ENCODE results near the gene ACAN. TPM values are rescaled to one million over a fixed set of nuclear protein-coding genes. Genes with fewer than 3 reads are reported as not detected.

ACAN gene
- total and polyA plus RNA-seq, 7 donors: 0.06 to 0.69 (median 0.12) TPM

- intact Hi-C loops (cut with DNase I): loop anchor here in 1 of 2 donors (10.0 kb wide), 1 partner anchor 237 kb away; no protein-coding TSS in a partner anchor
- Histone ChIP-seq H3K27ac (no peak overlapping the region), H3K4me1 (no peaks in the 10 kb centered on the region), H3K9me3 (no peaks in the 10 kb centered on the region), H3K27me3 (ENCODE audit: insufficient read depth in 3 of 3, low read length in 2 of 3) (peaks cover 0 to 2% (median 0%) of the 10 kb centered on the region in 3 donors), H3K36me3 (ENCODE audit: insufficient read depth in 1 of 2, low read depth in 1 of 2) (no peaks in the 10 kb centered on the region), H3K4me3 (no peak overlapping the region)
- DNase-seq (no peak), ATAC-seq (no peak)
- 64 to 67% (median 66%) methylated on average over 7 of the region's 7 CpGs for WGBS, 3 donors
- TF ChIP-seq, protein P1, sequence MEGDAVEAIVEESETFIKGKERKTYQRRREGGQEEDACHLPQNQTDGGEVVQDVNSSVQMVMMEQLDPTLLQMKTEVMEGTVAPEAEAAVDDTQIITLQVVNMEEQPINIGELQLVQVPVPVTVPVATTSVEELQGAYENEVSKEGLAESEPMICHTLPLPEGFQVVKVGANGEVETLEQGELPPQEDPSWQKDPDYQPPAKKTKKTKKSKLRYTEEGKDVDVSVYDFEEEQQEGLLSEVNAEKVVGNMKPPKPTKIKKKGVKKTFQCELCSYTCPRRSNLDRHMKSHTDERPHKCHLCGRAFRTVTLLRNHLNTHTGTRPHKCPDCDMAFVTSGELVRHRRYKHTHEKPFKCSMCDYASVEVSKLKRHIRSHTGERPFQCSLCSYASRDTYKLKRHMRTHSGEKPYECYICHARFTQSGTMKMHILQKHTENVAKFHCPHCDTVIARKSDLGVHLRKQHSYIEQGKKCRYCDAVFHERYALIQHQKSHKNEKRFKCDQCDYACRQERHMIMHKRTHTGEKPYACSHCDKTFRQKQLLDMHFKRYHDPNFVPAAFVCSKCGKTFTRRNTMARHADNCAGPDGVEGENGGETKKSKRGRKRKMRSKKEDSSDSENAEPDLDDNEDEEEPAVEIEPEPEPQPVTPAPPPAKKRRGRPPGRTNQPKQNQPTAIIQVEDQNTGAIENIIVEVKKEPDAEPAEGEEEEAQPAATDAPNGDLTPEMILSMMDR (IDR thresholded peaks at IDR 0.05): no peak
Observed at GRCh38 chr15:88891540-88892254, 88.5 kb downstream of the ACAN start.

DNA sequence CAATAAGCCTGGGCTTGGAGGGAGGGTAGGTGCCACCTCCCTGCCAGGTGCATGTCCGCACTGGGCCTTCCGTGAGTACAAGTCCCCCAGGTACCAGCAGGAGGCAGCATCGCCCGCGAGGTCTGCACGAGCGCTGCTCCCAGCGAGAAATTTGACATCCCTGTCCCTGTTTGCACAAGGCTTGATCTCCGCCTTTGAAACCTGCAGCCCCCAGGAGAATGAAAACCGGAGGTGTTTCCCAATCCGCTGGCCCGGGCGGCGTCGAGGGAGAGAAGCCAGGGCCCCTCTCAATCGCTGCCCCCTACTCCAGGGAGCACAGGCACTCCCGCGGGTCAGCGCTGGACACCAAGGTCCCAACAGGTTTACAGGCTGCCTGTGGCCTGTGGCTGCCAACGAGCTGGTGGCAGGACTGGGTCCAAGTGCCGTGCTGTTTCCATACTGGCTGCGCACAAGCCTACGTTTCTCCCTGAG, 91.1 kb downstream of the ACAN start:
- H3K9me3 ChIP-seq: no peaks in the 10 kb centered on the region
- ATAC-seq (peak; percentile 28 to 50 (median 42)), DNase-seq (peak; percentile 64 to 83)
- intact Hi-C loops (cut with DNase I): loop anchor here in 1 of 2 donors (10.0 kb wide), 1 partner anchor 240 kb away; no protein-coding TSS in a partner anchor
- H3K4me3 ChIP-seq: peak overlapping the region; percentile 56
- TF ChIP-seq, protein P1 (IDR thresholded peaks at IDR 0.05): peak; percentile 65
- no peak overlapping the region for H3K27ac ChIP-seq
- peaks cover 0 to 2% (median 0%) of the 10 kb centered on the region in 3 donors for H3K27me3 ChIP-seq (ENCODE audit: insufficient read depth in 3 of 3, low read length in 2 of 3)
- WGBS, 3 donors: 3 to 5% (median 5%) methylated on average over 23 of the region's 23 CpGs
- peaks cover 0 to 8% of the 10 kb centered on the region in 2 donors for H3K36me3 ChIP-seq (ENCODE audit: insufficient read depth in 1 of 2, low read depth in 1 of 2)
- peaks cover 16% of the 10 kb centered on the region for H3K4me1 ChIP-seq

DNA sequence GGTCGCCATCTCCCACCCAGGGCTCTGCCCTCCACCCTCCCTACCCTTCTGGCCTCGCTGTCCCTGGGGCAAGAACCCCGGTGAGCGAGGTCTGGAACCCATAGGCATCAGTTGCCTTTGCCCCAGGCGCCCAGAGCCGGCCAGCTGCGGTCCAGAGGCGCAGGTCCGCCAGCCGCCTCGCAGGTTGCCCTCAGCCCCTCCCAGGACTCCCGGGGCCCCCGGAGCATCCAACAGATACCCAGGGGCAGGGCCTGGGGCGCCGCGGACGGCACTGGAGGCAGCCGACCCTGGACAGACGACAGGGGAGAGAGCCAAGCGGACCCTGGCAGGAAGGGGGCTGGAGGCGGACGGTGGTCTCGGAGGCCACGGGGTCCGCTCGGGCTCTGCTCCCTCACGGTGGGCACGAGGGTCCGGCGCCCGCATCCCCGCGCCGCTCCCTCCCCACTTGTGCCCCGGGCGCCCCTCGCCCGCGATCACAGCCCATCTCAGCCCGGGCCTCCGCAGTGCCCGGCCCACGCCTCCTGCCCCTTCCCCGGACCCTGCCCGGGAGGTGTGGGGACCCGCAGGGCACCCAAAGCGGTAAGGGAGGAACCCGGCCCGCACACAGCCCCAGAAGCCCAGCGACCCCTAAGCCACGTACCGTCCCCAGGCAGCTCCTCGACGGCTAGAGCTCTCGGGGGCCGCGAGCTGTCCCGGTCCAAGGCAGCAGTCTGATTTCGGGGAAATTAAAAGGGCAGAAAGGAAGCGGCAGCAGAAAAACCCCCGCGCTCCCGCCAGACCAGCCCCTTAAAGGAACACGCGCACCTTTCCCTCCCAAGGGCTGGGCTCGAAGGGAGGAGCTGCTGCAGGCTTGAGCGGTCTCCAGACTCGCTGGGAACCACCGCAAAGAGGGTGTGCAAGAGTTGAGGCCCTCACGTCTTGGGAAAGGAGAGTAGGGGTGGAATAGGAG, 91.9 kb downstream of the ACAN start, which contains the start of gene HAPLN3:
HAPLN3 (minus strand) TSS at position 726 of the 949 bp plus-strand sequence. CDS start 8,246 bp downstream, outside the sequence.
- intact Hi-C loops (cut with DNase I): loop anchor here in 1 of 2 donors (5.0 to 10.0 kb wide), 2 partner anchors 240 to 273 kb away; partner anchors contain the start of gene AEN
- ATAC-seq (peak; percentile 18 to 35 (median 24)), DNase-seq (peak in 1 of 2 donors; percentile 51)
- no peaks in the 10 kb centered on the region for H3K9me3 ChIP-seq
- 3 to 6% (median 5%) methylated on average over 46 to 70 of the region's 70 CpGs for WGBS, 3 donors
- peaks cover 16% of the 10 kb centered on the region for H3K4me1 ChIP-seq
- H3K27me3 ChIP-seq (ENCODE audit: insufficient read depth in 3 of 3, low read length in 2 of 3): peaks cover 0 to 2% (median 0%) of the 10 kb centered on the region in 3 donors
- peaks cover 0 to 14% of the 10 kb centered on the region in 2 donors for H3K36me3 ChIP-seq (ENCODE audit: insufficient read depth in 1 of 2, low read depth in 1 of 2)
- no peak within 1 kb of the TSS for H3K27ac ChIP-seq
- TF ChIP-seq, protein P1 (IDR thresholded peaks at IDR 0.05): no peak
- H3K4me3 ChIP-seq: peak within 1 kb of the TSS; percentile 56

- ATAC-seq (peak in 1 of 4 donors; percentile 3), DNase-seq (no peak)
- WGBS, 3 donors: 62 to 70% (median 67%) methylated on average over 8 of the region's 8 CpGs
- Histone ChIP-seq H3K36me3 (ENCODE audit: insufficient read depth in 1 of 2, low read depth in 1 of 2) (peaks cover 0 to 25% of the 10 kb centered on the region in 2 donors), H3K4me1 (peaks cover 20% of the 10 kb centered on the region), H3K27ac (peak overlapping the region; percentile 74), H3K27me3 (ENCODE audit: insufficient read depth in 3 of 3, low read length in 2 of 3) (peaks cover 0 to 2% (median 0%) of the 10 kb centered on the region in 3 donors), H3K4me3 (no peak overlapping the region), H3K9me3 (no peaks in the 10 kb centered on the region)
- intact Hi-C loops (cut with DNase I): loop anchor here in 1 of 2 donors (5.0 to 10.0 kb wide), 2 partner anchors 242 to 274 kb away; partner anchors contain the start of gene AEN
- TF ChIP-seq, protein P1 (IDR thresholded peaks at IDR 0.05): no peak
Observed at GRCh38 chr15:88896333-88897033, 93.2 kb downstream of the ACAN start.

Data from psoas muscle (tissue), 8 donors.